Choroid plexus epithelial cell (primary cell): Measurements from ENCODE around the gene PLXDC1.
A peak's percentile ranks its signal among the peaks of the same experiment; 100 is the strongest.

Source experiments
- DNase-seq: peaks from one replicate; pipeline ENCODE4 v3.0.0-alpha.2; 2010; ENCODE audit warnings: low read depth
- H3K4me3 ChIP-seq: 2 replicates; pipeline ENCODE4 v1.5.1; 2011; ENCODE audit warnings: low read depth, mild to moderate bottlenecking, control low read depth, low read length, moderate library complexity
- TF ChIP-seq, protein P1 (sequence below): conservative IDR thresholded peaks from 2 replicates; pipeline ENCODE4 v1.5.1; 2011; ENCODE audit warnings: low read depth, mild to moderate bottlenecking, control low read depth, inconsistent platforms, low read length, moderate library complexity

The PLXDC1 gene

DNA sequence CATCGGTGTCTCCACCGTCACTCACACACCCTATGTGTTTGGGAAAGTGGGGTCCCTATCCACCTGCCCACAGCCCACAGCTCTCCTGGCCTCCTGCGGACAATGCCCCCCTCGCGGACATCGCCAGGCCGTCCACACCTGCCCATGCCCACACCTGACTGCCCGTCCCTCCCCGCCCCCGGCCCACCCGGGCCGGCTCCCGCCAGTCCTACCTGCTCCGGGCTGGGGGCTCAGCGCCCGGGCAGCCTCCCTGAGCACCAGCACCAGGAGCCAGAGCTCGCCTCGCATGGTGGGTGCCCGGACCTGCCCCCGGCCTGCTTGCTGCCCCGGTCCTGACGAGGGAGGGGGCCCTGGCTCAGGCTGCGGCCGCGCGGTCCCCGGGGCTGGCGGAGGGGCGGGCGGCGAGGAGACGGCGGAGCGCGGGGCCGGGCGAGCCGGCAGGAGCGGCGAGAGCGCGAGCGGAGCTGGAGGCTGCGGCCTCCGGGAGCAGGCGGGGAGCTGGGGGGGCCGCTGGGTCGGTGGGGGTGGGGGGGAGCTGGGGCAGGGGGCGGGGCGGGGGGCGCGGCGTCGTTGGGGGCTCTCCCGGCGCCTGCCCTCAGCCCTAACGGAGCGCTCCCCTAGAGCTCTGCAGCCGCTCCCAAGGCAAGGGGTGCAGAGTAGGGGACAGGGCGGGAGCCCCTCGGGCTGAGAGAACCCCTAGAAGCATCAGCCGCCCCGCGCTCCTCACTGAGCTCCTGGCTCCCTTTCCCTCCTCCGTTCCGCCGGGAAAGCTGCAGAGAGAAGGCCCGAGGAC lies at the start of gene PLXDC1:
Gene PLXDC1 (minus strand): TSS at position 488 of the 793 bp plus-strand sequence. CDS start 200 bp downstream, at position 288.
- TF ChIP-seq, protein P1, sequence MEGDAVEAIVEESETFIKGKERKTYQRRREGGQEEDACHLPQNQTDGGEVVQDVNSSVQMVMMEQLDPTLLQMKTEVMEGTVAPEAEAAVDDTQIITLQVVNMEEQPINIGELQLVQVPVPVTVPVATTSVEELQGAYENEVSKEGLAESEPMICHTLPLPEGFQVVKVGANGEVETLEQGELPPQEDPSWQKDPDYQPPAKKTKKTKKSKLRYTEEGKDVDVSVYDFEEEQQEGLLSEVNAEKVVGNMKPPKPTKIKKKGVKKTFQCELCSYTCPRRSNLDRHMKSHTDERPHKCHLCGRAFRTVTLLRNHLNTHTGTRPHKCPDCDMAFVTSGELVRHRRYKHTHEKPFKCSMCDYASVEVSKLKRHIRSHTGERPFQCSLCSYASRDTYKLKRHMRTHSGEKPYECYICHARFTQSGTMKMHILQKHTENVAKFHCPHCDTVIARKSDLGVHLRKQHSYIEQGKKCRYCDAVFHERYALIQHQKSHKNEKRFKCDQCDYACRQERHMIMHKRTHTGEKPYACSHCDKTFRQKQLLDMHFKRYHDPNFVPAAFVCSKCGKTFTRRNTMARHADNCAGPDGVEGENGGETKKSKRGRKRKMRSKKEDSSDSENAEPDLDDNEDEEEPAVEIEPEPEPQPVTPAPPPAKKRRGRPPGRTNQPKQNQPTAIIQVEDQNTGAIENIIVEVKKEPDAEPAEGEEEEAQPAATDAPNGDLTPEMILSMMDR = no peak
- DNase-seq = no peak
- peak within 1 kb of the TSS; percentile 86 for H3K4me3 ChIP-seq

DNA sequence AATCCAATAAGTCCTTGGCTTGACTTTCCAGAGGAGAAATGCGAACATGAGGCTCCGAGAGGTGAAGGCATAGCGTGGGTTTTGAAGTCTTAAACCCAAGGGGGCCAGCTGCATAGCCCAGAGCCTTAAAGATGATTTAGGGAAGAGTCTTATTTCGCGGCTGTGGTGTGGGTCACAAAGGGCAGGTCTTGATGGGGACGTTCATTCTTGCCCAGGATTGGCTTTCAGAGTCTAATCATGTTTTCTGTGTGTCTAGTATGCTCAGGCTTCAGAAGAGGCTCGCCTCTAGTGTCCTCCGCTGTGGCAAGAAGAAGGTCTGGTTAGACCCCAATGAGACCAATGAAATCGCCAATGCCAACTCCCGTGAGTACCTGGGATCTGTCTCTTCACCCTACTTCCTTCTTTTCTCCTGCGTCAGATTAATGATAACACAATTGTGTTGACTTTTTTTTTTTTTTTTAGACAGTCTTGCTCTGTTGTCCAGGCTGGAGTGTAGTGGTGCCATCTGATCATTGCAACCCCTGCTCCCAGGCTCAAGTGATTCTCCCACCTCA lies 49.6 kb upstream of the PLXDC1 start:
- TF ChIP-seq, protein P1 = no peak
- no peak for DNase-seq
- peak overlapping the region; percentile 91 for H3K4me3 ChIP-seq

DNA sequence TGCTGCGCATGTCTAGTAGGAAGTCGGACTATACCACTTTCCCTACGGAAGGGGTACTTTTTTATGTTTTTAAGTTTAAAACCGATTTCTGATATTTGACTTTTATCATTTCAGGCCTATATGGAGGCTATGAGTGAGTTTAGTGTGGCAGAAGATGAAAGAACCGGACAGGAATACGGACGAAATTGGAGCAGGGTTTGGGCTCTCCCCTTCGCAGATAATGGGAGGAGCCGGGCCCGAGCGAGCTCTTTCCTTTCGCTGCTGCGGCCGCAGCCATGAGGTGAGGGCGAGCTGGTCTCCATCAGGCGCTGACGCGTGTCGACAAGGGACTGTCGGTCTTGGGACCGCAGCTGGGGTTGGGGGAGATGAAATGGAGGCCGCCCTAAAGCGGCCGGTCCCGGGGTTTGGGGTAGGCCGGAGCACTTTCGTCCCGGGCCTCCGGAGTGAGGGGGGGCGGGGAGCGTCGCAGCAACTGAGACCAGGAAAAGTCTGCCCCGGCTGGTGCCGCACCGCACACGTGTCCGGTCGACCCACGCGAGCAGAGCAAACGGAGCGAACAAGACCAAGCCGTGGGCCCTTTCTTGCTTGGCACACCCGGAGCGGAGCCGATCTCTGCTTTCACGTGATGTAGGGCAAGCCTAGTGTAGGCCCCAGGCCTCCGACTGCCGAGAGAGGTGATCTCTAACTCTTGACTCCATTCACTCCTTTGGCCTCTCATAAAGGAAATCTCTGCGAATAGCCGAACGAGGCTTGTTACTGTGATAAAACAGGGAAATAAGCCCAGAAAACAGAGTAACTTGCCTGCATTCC lies 48.8 kb upstream of the PLXDC1 start, which contains the start of gene RPL19:
Gene RPL19 (plus strand): TSS at position 214 of the 810 bp plus-strand sequence. CDS start 62 bp downstream, at position 276.
- peak within 1 kb of the TSS; percentile 91 for H3K4me3 ChIP-seq
- peak; percentile 44 for DNase-seq
- TF ChIP-seq, protein P1 = no peak

DNA sequence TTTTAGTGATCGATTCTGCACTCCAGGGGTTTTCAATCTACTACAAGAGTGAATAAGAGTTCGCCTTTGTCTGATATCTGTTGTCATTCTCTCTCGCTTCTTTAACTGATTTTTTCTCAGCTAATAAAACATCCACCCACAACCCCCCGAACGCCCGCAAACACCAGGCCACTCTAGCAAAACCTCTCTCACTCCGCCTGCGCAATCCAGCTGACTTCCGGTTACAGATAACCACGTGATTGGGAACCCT lies 48.3 kb upstream of the PLXDC1 start:
- DNase-seq = peak; percentile 97
- peak overlapping the region; percentile 91 for H3K4me3 ChIP-seq
- TF ChIP-seq, protein P1 = no peak

DNA sequence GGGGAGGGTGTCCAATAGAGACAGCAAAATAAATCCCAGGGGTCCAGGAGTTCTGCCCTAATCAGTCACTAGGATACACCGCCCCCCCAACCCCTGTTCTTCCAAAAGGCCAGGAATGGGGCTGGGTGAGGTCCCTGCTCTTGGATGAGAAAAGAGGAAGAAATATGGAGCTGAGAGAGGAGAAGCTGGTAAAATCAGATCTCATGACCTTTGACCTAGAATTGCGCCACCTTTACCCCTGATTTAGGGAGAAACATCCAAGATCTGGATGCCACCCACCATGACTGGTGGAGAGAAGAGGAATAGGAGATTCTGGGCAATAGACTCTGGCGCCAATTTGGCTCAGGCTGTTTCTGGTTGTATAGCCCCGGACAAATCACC lies 46.7 kb upstream of the PLXDC1 start:
- H3K4me3 ChIP-seq = peak overlapping the region; percentile 75
- TF ChIP-seq, protein P1 = no peak
- no peak for DNase-seq

DNA sequence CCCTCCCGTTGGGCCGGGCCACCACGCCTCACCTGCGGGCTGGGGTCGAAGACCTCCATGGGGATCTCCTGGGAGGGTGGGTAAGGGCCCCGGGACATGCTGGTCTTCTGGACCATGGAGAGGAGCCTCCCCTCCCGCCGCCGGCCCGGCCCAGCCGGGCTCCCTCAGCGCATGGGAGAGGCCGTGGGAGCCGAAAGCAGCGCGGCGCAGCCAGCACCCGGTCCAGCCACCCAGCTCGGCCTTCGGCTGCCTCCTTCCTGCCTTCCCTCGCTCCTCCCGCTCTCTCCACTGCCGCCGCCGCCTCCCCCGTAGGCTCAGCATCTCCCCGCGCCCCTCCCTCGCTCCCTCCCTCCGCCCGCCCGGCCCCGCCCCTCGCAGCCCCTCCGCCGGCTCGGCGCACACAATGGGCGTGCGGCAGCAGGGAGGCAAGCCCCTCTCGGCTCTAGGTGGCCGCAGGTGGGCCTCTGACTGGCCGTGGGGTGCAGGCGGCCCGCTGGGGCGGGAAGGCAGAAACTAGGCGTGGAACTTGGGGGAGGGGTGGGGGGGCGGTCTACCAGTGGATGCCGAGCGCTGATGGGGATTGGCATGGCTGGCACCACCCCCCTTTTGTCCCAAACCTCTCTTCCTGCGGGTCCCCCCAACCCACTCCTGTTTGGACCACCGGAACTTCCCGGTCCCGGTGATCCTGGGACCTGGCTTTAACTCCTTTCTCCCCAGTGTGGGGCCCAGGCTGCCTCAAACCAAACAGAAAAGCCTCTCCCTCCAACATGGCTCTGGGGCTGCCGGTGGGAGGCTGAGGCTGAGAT lies 46.1 kb upstream of the PLXDC1 start, which contains the start of gene CACNB1:
Gene CACNB1 (minus strand): TSS at position 290 of the 806 bp plus-strand sequence. CDS start 174 bp downstream, at position 116.
- DNase-seq = peak; percentile 75
- H3K4me3 ChIP-seq = peak within 1 kb of the TSS; percentile 75
- TF ChIP-seq, protein P1 = no peak
